Pulmonary artery endothelial cell (primary cell): Measurements from ENCODE around the gene MLC1. TPM values are rescaled to one million over a fixed set of nuclear protein-coding genes. Genes with fewer than 3 reads are reported as not detected.

Source experiments
- DNase-seq: peaks from one replicate; pipeline ENCODE4 v3.0.0-alpha.2; 2011; ENCODE audit warnings: low read depth, low spot score
- total RNA-seq: library from RNA; depleted of rRNA; stranded (reverse); fragments of >200 nt; gene quantifications from 2 replicates; pipeline ENCODE4 v1.2.3, GENCODE V29; 2014

The MLC1 gene
- total RNA-seq, 1 donor from 2014 or later = not detected

DNA sequence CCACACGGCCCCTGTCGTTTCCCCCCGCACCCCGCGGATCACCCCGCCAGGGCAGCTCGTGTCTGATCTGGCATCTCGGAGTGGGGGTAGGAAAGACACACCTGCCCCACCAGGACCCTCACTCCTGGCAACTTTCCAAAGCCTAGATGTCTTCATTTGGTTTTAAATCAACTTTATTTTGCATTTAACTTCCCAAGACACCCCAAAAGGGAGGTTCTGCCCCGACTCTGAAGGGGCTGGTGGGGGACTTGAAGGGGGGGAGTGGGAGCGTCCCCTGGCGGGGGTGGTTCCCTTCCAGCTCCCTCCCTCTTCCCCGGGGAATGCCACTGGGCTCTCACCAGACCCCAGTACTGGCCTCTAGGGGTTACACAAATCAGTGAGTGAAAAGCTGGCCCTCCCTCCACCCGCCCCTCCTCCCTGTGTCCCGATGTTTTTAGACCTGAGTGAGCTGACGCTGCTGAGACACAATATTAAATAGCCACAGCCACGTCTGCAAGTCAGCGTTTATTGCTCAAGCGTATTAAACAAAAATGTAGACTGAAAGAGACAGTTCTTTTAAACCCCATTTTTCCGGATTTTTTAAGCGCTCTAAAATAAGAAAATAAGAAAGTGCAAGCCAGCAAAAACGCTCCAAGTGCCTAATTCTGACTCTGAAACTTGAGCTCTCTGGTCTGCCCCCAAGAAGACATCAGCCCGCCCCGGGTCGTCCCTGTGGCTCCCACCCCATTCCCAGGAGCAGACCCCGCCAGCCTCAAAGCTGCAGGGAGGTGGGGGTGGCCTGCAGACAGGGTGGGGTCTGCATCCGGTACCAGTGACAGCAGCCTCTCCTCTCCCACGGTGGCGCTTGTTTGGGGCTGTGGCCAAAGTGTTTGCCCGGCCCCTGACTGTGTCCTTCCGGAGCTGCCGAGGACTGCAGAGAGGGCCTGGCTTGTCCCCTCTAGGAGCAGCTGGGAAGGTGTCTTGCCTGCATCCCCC lies 26.0 kb downstream of the MLC1 start:
- no peak for DNase-seq

DNA sequence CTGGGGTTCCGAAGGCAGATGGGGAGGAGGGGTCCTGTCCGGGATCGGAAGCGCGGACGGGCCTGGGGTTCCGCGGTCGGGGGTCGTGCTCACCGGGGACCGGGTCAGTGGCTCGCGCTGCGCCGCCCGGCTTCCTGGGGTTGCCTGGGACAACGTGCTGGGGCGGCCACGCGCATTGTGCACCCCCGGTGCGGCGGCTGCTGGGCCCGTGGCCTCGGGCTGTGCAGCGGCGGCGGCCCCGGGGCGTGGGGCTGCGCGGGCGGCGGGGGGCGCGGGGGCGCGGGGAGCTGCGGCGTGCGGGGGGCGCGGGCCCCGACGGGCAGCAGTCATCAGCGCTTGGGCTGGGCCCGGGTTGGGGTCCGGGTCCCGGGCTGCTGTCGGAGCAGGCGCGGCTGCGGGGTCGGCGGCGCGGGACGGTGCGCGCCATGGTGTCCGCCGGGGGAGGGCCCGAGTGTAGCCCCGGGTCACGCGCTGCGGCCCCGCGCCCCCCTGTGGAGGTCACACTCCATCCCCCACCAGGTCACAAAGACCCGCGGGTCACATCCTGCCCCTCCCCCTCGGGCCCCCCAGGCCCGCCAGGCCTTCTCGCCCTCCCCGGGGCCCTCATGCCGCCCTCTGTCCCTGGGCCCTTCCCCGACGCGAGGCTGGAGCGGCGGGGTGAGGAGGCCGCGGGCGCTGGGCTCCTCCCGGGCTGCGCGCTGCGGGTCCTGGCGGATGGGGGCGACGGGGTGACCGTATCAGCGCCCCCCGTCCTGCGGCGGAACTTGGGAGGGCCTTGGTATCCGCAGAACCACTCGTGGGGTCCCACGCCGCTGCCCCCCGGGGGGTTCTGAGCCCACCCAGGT lies 26.9 kb downstream of the MLC1 start, which contains the start of gene TTLL8:
TTLL8 (minus strand) TSS at position 238 of the 845 bp plus-strand sequence.
- DNase-seq = no peak

DNA sequence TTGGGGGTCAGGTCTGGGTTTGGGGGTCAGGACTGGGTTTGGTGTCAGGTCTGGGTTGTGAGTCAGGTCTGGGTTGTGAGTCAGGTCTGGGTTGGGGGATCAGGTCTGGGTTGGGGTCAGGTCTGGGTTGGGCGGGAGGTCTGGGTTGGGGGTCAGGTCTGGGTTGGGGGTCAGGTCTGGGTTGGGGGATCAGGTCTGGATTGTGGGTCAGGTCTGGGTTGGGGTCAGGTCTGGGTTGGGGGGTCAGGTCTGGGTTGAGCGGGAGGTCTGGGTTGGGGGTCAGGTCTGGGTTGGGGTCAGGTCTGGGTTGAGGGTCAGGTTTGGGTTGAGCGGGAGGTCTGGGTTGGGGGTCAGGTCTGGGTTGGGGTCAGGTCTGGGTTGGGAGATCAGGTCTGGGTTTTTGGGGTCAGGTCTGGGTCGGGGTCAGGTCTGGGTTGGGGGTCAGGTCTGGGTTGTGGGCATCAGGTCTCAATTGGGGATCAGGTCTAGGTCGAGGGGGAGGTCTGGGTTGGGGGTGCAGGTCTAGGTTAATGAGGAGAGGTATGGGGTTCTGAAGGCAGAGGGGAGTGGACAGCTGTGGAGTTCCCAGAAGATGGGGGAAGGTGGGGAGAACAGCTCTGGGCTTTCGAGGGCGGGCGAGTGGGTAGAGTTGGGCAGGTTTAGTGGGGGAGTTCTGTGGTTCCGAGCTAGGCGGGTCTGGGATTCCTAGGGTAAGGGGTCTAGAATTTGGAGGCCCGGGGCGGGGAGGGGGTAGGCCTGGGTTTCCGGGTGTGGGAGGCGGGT lies 27.8 kb downstream of the MLC1 start:
- DNase-seq = no peak

- no peak for DNase-seq
These were observed 28.8 kb downstream of the MLC1 start for GRCh38 chr22:50056214-50056972.

DNA sequence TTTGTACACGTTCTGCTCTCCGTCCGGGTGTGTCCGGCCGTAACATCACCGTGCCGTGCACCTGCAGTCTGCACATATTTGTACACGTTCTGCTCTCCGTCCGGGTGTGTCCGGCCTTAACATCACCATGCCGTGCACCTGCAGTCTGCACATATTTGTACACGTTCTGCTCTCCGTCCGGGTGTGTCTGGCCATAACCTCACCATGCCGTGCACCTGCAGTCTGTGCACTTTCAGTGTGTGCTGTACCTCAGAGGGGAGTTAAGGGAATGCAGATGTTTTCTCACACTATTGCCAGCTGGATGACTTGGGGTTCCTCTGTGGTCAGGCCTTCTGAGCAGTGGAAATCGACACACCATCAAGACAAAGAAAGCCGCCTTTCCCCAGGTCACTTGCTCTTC lies 31.4 kb downstream of the MLC1 start:
- no peak for DNase-seq

DNA sequence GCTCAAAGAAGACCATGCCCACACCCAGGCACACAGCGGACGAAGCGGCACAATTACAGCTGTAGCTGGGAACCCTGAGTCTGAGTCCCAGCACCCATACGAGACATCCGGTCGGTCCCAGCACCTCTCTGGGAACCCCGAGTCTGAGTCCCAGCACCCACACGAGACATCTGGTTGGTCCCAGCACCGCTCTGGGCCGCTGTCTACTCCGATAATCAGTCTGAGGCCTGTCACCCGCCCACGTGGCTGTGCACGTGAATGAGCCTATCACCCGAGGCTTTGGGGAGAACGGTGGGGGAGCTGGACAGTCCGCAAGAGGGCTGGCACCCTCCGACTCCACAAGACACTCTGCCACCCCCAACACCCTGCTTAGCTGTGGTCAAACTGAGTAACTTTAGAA lies 33.3 kb downstream of the MLC1 start:
- DNase-seq = no peak

- no peak for DNase-seq
These were observed 35.7 kb downstream of the MLC1 start for GRCh38 chr22:50049299-50050195.

DNA sequence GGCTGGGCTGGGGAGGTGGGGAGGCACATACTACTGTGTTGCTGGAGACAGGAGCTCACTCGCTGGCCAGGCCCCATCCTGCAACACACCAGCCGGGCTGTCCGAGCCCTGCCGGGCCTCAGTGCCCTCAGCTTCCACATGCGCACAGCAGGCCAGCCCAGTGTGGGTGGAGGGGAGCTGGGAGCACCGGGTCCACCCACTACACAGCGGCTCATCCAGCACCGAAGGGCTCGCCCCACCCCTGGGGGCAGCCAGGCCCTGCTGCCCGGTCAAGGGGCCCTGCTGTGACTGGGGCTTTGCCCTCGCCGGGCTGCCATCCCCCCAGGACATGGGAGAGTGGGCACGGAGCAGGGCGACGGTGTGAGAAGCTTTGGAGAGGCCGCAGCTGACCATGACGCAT lies 36.4 kb downstream of the MLC1 start:
- no peak for DNase-seq

GRCh38 chr22:50048061-50048765 lies 37.0 kb downstream of the MLC1 start:
- no peak for DNase-seq

DNA sequence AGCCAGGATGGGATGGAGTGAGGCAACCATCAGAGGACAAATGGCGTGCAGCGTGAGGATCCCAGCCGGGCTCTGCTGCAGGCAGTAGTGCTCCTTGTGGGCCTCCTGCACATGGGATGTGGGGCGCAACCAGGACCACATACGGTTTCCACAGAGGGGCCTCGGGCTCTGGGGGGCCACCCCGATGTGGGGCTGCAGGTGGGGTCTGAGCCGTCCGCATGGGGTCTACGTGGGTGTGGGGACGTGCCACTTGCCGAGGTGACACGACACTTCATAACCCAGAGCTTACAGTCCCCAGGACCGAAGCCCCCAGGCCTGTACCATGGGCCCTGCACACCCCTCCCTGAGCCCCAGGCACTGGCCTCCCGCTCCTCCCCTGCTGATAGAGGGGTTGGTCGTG lies 37.9 kb downstream of the MLC1 start:
- no peak for DNase-seq

DNA sequence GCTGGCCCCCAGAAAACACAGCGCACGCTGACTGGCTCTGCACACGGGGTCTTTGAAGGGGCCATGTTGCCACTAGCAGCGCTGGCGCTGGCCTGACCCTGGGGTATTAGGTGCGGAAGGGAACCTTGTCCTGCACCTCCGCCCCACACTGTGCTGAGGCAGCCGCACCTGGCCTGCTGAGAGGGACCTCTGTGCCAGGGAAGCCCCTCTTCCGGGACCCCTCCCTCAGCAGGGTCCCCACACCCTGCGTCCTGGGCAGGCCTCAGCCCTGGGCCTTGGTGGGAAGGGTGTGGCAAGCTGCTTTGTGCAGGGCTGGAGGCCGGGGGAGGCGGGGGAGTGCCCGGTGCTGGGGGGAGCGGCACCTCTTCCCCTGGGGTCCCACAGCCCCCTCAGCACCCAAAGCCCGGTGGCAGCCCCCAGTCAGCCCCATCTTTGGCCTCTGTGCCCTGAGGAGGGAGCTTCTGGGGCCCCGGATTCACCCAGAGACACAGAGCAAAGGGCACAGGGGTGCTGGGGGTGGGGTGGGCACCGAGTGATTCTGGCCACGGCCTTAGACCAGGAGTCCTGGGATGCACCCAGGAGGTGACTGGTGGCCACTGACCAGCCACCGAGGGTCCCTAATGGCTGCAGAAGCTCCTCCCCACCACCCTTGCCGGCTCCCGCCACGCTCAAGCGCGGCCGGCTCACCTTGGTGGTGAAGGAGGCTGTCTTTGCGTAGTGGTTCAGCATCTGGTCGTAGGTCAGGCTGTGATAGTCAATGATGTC lies 38.6 kb downstream of the MLC1 start:
- DNase-seq = no peak

GRCh38 chr22:50046019-50046415 lies 39.2 kb downstream of the MLC1 start:
- DNase-seq = no peak

DNA sequence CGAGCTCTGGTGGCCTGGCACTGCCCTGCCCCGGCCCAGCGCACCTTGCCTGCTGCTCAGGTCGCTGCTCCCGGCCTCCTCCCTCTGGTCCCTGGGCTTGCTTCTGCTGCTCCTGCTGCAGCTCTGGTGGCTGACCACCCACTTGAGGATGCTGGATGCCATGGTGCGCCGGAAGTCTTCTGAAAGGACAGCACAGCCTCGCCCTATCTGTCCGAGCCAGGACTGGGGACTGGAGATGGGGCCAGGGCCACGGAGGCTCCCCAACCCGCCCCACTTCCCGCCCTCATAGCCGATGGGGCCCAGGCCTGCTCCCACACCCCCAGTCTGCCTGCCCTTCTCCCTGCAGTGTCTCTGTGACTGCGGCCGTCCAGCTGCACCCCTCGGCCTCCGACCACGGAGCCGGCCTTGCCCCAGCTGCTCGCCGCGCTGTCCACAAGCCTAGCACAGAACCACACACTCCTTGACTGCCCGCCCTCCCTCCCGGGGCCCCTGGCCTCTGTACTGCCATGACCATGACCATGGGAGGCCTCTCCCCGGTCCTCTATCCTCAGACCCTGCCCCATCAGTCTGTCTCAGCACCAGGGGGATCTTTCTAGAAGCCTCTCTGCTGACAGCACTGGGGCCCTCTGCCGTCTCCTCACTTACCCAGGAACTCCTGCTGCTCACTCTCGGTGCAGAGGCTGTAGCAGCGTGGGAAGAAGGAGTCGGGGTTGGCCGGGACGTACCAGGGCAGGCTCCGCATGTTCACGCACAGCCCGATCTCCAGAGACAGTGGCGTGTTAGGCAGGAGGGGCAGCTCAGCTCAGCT lies 39.8 kb downstream of the MLC1 start:
- no peak for DNase-seq

GRCh38 chr22:50044485-50045118 lies 40.6 kb downstream of the MLC1 start:
- DNase-seq = no peak

DNA sequence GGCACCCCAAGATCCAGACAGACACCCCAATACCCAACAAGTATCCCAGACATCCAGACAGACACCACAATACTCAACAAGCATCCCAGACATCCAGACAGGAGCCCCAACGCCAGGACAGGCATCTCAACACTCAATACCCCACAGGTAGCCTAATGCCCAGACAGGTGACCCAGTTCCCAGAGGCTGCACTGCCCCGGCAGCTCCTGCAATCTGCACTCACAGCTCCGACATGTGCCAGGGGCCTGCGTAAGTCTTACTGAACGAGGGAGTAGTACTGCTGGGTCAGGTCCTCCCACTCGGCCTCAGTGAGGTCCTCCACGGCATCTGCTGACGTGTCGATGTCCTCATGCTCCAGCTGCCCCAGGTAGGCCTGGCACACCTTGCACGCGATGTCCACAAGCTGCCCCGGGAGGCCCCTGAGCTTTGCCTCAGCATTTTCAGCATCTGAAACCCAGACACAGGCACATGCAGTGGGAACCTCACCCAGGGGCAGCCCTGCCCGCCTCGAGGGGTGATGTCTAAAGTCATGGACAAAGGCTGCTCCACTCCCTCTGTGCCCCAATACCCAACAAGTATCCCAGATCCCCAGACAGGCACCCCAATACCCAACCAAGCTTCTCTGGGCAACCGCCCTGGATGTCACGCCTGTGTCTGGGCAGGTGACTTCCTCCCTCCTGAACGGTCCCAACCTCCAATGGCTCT lies 43.7 kb downstream of the MLC1 start:
- DNase-seq = no peak

DNA sequence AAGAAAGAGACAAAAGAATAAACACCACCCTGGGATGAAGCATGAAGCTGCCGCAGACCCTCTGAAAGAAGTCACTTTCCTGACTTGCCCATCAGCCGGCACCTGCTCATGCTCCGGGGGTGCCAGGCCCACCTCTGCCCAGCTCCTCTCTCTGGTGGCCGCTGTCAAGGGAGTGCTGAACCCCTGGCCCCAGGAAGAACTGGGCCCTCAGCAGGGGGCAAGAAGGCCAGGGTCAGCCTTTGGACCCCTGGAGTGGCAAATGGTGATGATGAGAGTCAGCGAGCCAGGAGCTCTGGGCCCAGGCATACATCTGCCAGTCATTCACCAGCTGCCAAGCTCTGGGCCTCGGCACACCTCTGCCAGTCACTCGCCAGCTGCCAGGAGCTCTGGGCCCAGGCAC lies 44.5 kb downstream of the MLC1 start:
- DNase-seq = no peak
